A549 (cell line): ENCODE results near the gene DOCK6. TPM values are rescaled to one million over a fixed set of nuclear protein-coding genes. Genes with fewer than 3 reads are reported as not detected.
A peak's percentile ranks its signal among the peaks of the same experiment; 100 is the strongest.

ENCODE experiments used
- ATAC-seq, 2 experiments: fragments of 200-7000 bp in 1 of 2; fragments of >200 bp in 1 of 2; cut with Nextera tagmentation in 1 of 2; cut with Tn5 transposase in 1 of 2; 3 replicates each; pipeline versions ENCODE4 v1.8.0 to v1.9.1; 2018 to 2020; ENCODE audit warnings: mild to moderate bottlenecking in 1 of 2, moderate library complexity in 1 of 2
- CTCF ChIA-PET: fragments of 300-600 bp; sonication (Branson Sonifier 250); formaldehyde crosslinking; extraction: SDS; loops from one replicate; lab custom pipeline; 2021; ENCODE audit warnings: antibody characterized with exemption, inconsistent platforms; lab: Yijun Ruan, JAX
- POLR2A ChIA-PET: fragments of 350-600 bp; formaldehyde crosslinking; extraction: SDS; loops from one replicate; lab custom pipeline; 2021; ENCODE audit warnings: antibody characterized with exemption, inconsistent platforms; lab: Yijun Ruan, JAX
- DNase-seq, 2 experiments: peaks; one replicate each; pipeline versions ENCODE4 v3.0.0 to v3.0.0-alpha.2; 2011 to 2016; ENCODE audit warnings: low read depth in 1 of 2, low spot score in 1 of 2
- FAIRE-seq: peaks from 2 replicates; lab custom pipeline; 2011; peaks lifted over from hg19 to GRCh38; lab: Jason Lieb, UNC
- H3K27ac ChIP-seq, 2 experiments: fragments of >200 bp; sonication (Bioruptor Twin); formaldehyde crosslinking; 3 replicates each; pipeline ENCODE4 v1.5.1; 2016 to 2017
- H3K4me1 ChIP-seq: fragments of >200 bp; sonication (Bioruptor Twin); formaldehyde crosslinking; 3 replicates; pipeline ENCODE4 v1.6.1; 2016
- H3K4me2 ChIP-seq: fragments of >200 bp; sonication (Bioruptor Twin); formaldehyde crosslinking; 3 replicates; pipeline ENCODE4 v1.6.1; 2016
- H3K4me3 ChIP-seq: fragments of >200 bp; sonication (Bioruptor Twin); formaldehyde crosslinking; 3 replicates; pipeline ENCODE4 v1.5.1; 2016
- H3K9me3 ChIP-seq: fragments of >200 bp; sonication (Bioruptor Twin); formaldehyde crosslinking; 3 replicates; pipeline ENCODE4 v1.6.1; 2016
- BHLHE40 ChIP-seq: IDR thresholded peaks from 2 replicates; pipeline ENCODE4 v1.6.1; 2012; ENCODE audit warnings: low read depth, low read length, inconsistent platforms
- CHD4 ChIP-seq: fragments of 200-600 bp; sonication (generic); IDR thresholded peaks from 2 replicates; pipeline ENCODE4 v1.6.1; 2016; ENCODE audit warnings: antibody characterized with exemption, mild to moderate bottlenecking, borderline replicate concordance
- ESRRA ChIP-seq: fragments of 150-350 bp; IDR thresholded peaks from 2 replicates; pipeline ENCODE4 v1.6.1; 2014; ENCODE audit warnings: mild to moderate bottlenecking, low read length, borderline replicate concordance
- FOSL2 ChIP-seq, 2 experiments: fragments of 450-650 bp in 1 of 2; fragments of >200 bp in 1 of 2; sonication (Bioruptor Twin) in 1 of 2; formaldehyde crosslinking; IDR thresholded peaks; 2 replicates each; pipeline versions ENCODE4 v1.5.0 to v1.6.1; 2016 to 2020; ENCODE audit warnings: mild to moderate bottlenecking in 1 of 2, moderate library complexity in 1 of 2
- HDAC2 ChIP-seq: fragments of 200-600 bp; sonication (generic); IDR thresholded peaks from 2 replicates; pipeline ENCODE4 v1.6.1; 2016
- JUN ChIP-seq, 2 experiments: fragments of >200 bp; sonication (Bioruptor Twin); formaldehyde crosslinking; IDR thresholded peaks; 2 replicates in 1 of 2; 3 replicates in 1 of 2; pipeline ENCODE4 v1.6.1; 2016 to 2017
- KDM1A ChIP-seq: fragments of 200-600 bp; sonication (generic); IDR thresholded peaks from 2 replicates; pipeline ENCODE4 v1.6.1; 2016; ENCODE audit warnings: low read depth, mild to moderate bottlenecking
- KDM5A ChIP-seq: fragments of 200-600 bp; sonication (generic); IDR thresholded peaks from 2 replicates; pipeline ENCODE4 v1.6.1; 2016; ENCODE audit warnings: antibody characterized with exemption, mild to moderate bottlenecking
- NFE2L2 ChIP-seq: fragments of 150-350 bp; conservative IDR thresholded peaks from 2 replicates; pipeline ENCODE4 v1.6.1; 2014; ENCODE audit warnings: low read length
- NPAS2 ChIP-seq: fragments of 250-450 bp; sonication (Bioruptor Pico); IDR thresholded peaks from 2 replicates; pipeline ENCODE4 v1.8.0; 2022; ENCODE audit warnings: mild to moderate bottlenecking, moderate library complexity, borderline replicate concordance
- POLR2AphosphoS2 ChIP-seq: conservative IDR thresholded peaks from 2 replicates; pipeline ENCODE4 v1.6.1; 2012; ENCODE audit warnings: low read length, improper control_type of control experiment, inconsistent platforms
- SMC3 ChIP-seq: fragments of >200 bp; sonication (Bioruptor Twin); formaldehyde crosslinking; IDR thresholded peaks from 3 replicates; pipeline ENCODE4 v1.6.1; 2018; ENCODE audit warnings: inconsistent platforms
- TP53 ChIP-seq: fragments of 250-450 bp; sonication (Bioruptor Pico); IDR thresholded peaks from 2 replicates; pipeline ENCODE4 v1.5.0; 2021; ENCODE audit warnings: mild to moderate bottlenecking, moderate library complexity
- ZNF302 ChIP-seq: fragments of 250-450 bp; sonication (Bioruptor Pico); IDR thresholded peaks from 2 replicates; pipeline ENCODE4 v1.9.0; 2021; ENCODE audit warnings: inconsistent platforms, mild to moderate bottlenecking, moderate library complexity
- ZSCAN20 ChIP-seq: fragments of 250-450 bp; sonication (Bioruptor Pico); IDR thresholded peaks from 2 replicates; pipeline ENCODE4 v1.8.0; 2022; ENCODE audit warnings: mild to moderate bottlenecking, moderate library complexity
- WGBS: methylation state at CpG from one replicate; pipeline ENCODE4 v1.1.6; 2017; ENCODE audit errors: missing lambda C conversion rate; 5-methylcytosine and 5-hydroxymethylcytosine counted together
- polyA plus RNA-seq, 4 experiments: library from polyadenylated mRNA; depleted of rRNA in 3 of 4; stranded (reverse); fragments of >200 nt; fragmentation: RNase III in 1 of 4; extraction: RNeasy Plus Mini Kit Qiagen cat#74134 plus additional on column Dnase treatment in 1 of 4; gene quantifications; 2 replicates in 3 of 4; 3 replicates in 1 of 4; pipeline ENCODE4 v1.2.3, GENCODE V29; 2011 to 2017
- TF ChIP-seq, protein P1 (sequence below): fragments of 250-450 bp; sonication (Bioruptor Pico); IDR thresholded peaks from 2 replicates; pipeline ENCODE4 v1.5.0; 2021; ENCODE audit warnings: mild to moderate bottlenecking, moderate library complexity, borderline replicate concordance
- TF ChIP-seq, protein P2 (sequence below): IDR thresholded peaks from 2 replicates; pipeline ENCODE4 v1.6.1; 2012; ENCODE audit warnings: low read depth, borderline replicate concordance

Gene DOCK6
- polyA plus RNA-seq, 2 of the 4 experiments (the other 2 are of a cell fraction), result 7.6 to 8.0 TPM

DNA sequence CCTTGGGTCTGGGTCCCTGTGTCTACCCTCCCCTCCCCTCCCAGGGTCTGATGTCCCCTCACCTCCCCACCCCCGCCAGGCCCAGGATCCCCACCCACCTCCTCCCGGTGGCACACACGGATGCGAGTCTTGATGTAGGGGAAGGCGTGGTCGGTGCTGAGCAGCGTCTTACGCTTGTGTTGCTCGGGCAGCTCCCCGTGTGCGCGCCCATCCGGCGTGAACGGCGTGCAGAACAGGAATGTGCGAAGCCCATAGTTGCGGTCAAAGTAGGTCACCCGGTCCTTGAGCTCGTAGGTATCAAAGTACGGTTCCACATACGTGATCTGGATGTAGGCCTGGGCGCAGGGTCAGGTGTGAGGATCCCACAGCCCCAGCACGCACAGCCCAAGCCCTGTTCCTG, 60.5 kb downstream of the DOCK6 start:
- FAIRE-seq (no peak), ATAC-seq (no peak), DNase-seq (no peak)
- TF ChIP-seq CHD4, result no peak
- TF ChIP-seq, protein P1, sequence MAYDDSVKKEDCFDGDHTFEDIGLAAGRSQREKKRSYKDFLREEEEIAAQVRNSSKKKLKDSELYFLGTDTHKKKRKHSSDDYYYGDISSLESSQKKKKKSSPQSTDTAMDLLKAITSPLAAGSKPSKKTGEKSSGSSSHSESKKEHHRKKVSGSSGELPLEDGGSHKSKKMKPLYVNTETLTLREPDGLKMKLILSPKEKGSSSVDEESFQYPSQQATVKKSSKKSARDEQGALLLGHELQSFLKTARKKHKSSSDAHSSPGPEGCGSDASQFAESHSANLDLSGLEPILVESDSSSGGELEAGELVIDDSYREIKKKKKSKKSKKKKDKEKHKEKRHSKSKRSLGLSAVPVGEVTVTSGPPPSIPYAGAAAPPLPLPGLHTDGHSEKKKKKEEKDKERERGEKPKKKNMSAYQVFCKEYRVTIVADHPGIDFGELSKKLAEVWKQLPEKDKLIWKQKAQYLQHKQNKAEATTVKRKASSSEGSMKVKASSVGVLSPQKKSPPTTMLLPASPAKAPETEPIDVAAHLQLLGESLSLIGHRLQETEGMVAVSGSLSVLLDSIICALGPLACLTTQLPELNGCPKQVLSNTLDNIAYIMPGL, result no peak
- no peak for TF ChIP-seq BHLHE40
- TF ChIP-seq ZSCAN20 (CRISPR knock-in tag), result no peak
- TF ChIP-seq KDM5A, result no peak
- TF ChIP-seq TP53 (CRISPR knock-in tag), result no peak
- TF ChIP-seq NPAS2, result no peak
- Histone ChIP-seq H3K4me3 (no peak overlapping the region), H3K4me1 (peaks cover 42% of the 10 kb centered on the region), H3K27ac (peak overlapping the region in 1 of 2 experiments; percentile 98; a peak in 4 of 6 replicates), H3K9me3 (no peaks in the 10 kb centered on the region), H3K4me2 (no peak overlapping the region)
- 93% methylated on average over 14 of the region's 24 CpGs for WGBS
- CTCF ChIA-PET, result interaction anchor here (6.4 kb wide), 1 partner anchor 64 kb away, joined by 40 read pairs; no protein-coding TSS in a partner anchor
- POLR2A ChIA-PET, result no interaction called here

DNA sequence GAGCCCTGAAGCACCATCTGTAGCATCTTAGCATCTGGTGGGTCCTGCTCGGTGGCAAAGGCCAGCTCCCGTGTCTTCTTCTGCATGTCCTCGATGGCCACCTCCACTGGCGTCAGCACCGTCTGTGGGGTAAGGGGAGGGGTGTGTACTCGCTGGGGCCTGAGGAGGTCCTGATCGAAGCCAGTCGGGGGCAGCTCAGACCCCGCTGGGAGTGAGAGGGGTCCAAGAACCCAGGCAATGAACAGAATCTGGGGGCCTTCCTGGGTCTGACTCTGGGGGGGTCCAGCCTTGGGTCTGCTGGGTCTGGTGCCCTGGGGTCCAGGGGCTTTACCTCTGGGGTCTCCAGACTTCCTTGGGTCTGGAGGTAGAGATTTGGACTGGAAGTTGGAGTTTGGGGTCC, 61.4 kb downstream of the DOCK6 start:
- CTCF ChIA-PET, result interaction anchor here (6.4 kb wide), 1 partner anchor 63 kb away, joined by 40 read pairs; no protein-coding TSS in a partner anchor

DNA sequence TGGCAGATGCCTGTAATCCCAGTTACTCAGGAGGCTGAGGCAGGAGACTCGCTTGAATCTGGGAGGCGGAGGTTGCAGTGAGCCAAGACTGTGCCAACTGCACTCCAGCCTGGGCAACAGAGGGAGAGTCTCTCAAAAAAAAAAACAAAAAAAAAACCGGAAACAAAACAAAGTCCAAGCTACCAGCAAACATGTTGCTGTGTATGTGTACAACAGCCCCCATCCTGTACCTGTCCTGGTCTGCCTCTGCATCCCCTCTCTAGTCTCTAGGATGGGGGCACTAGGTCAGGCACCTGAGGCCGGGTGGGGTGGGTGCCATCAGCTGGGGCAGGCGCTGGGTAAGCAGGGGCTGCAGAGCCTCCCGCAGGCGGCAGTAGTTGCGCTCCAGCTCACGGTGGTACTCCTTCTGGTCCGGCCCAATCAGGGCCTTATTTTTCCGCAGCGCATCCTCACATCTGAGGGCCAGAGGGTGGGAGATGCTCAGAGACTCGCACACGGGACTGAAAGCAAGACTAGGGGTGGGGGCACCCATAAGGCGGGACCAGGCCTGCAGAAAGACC, 62.2 kb downstream of the DOCK6 start:
- Histone ChIP-seq H3K9me3 (no peaks in the 10 kb centered on the region), H3K4me1 (peaks cover 56% of the 10 kb centered on the region), H3K4me3 (no peak overlapping the region), H3K4me2 (no peak overlapping the region), H3K27ac (no peak overlapping the region; a peak in 1 of 6 replicates)
- 86% methylated on average over 11 of the region's 15 CpGs for WGBS
- TF ChIP-seq ESRRA (no peak), KDM1A (no peak), FOSL2 (IDR thresholded peaks at IDR 0.05) (no peak), FOSL2 (CRISPR knock-in tag; IDR thresholded peaks at IDR 0.05) (no peak)
- ChIA-PET POLR2A (no interaction called here), CTCF (interaction anchor here (6.4 kb wide), 1 partner anchor 62 kb away, joined by 40 read pairs; no protein-coding TSS in a partner anchor)
- no peak for FAIRE-seq
- no peak for DNase-seq
- no peak for ATAC-seq

More for the DNA sequence above, 61.4 kb downstream of the DOCK6 start:
- FAIRE-seq, result no peak
- H3K27ac ChIP-seq, result peak overlapping the region in 1 of 2 experiments; percentile 98; a peak in 1 of 6 replicates
- H3K4me2 ChIP-seq, result no peak overlapping the region
- DNase-seq, result no peak
- TF ChIP-seq POLR2AphosphoS2, result no peak
- TF ChIP-seq SMC3, result no peak
- no peak for TF ChIP-seq ZNF302 (CRISPR knock-in tag)
- no peak for TF ChIP-seq NFE2L2
- no peak for TF ChIP-seq HDAC2
- TF ChIP-seq, protein P1, result no peak
- TF ChIP-seq JUN (IDR thresholded peaks at IDR 0.05), result no peak
- TF ChIP-seq, protein P2, sequence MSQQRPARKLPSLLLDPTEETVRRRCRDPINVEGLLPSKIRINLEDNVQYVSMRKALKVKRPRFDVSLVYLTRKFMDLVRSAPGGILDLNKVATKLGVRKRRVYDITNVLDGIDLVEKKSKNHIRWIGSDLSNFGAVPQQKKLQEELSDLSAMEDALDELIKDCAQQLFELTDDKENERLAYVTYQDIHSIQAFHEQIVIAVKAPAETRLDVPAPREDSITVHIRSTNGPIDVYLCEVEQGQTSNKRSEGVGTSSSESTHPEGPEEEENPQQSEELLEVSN, result no peak
- peaks cover 47% of the 10 kb centered on the region for H3K4me1 ChIP-seq
- no CpG with 5 or more reads among the region's 9 CpGs for WGBS
- no peak for ATAC-seq
- H3K9me3 ChIP-seq, result no peaks in the 10 kb centered on the region
- POLR2A ChIA-PET, result no interaction called here
- no peak overlapping the region for H3K4me3 ChIP-seq
